IPS-11a (cell line): Measurements from ENCODE around the gene EVX2.

Experiments
- H3K4me3 ChIP-seq: one replicate; pipeline ENCODE4 v1.5.1; 2013; ENCODE audit warnings: low read depth, low read length, control low read depth

Gene EVX2

GRCh38 chr2:176083796-176084261 is at the start of gene EVX2:
Gene EVX2, minus strand, starts transcription at chr2:176083962. Its CDS starts 186 bp downstream, at chr2:176083776.
- no peak within 1 kb of the TSS for H3K4me3 ChIP-seq

- H3K4me3 ChIP-seq, result no peak overlapping the region
Measured at GRCh38 chr2:176133389-176133788, 49.6 kb upstream of the EVX2 start.

GRCh38 chr2:176132205-176133171 is 48.7 kb upstream of the EVX2 start:
- no peak overlapping the region for H3K4me3 ChIP-seq

GRCh38 chr2:176131848-176132158 is 48.0 kb upstream of the EVX2 start:
- no peak overlapping the region for H3K4me3 ChIP-seq

GRCh38 chr2:176130957-176131847 is 47.4 kb upstream of the EVX2 start:
- H3K4me3 ChIP-seq, result no peak overlapping the region

GRCh38 chr2:176130147-176130956 is 46.6 kb upstream of the EVX2 start:
- H3K4me3 ChIP-seq, result no peak overlapping the region

GRCh38 chr2:176129813-176130146 is 46.0 kb upstream of the EVX2 start:
- H3K4me3 ChIP-seq, result no peak overlapping the region

- H3K4me3 ChIP-seq, result no peak within 1 kb of the TSS
Measured at GRCh38 chr2:176128982-176129796, 45.4 kb upstream of the EVX2 start, which contains the start of gene HOXD8. Gene HOXD8, plus strand, starts transcription at chr2:176129705. Its CDS starts 662 bp downstream, at chr2:176130367.

- no peak overlapping the region for H3K4me3 ChIP-seq
Measured at GRCh38 chr2:176128172-176128981, 44.6 kb upstream of the EVX2 start.

GRCh38 chr2:176127774-176128072 is 44.0 kb upstream of the EVX2 start:
- no peak overlapping the region for H3K4me3 ChIP-seq

- no peak overlapping the region for H3K4me3 ChIP-seq
Measured at GRCh38 chr2:176126929-176127773, 43.4 kb upstream of the EVX2 start.

GRCh38 chr2:176125772-176126054 is 42.0 kb upstream of the EVX2 start:
- H3K4me3 ChIP-seq, result no peak overlapping the region

GRCh38 chr2:176124947-176125771 is 41.4 kb upstream of the EVX2 start:
- no peak overlapping the region for H3K4me3 ChIP-seq

GRCh38 chr2:176124110-176124946 is 40.6 kb upstream of the EVX2 start:
- no peak overlapping the region for H3K4me3 ChIP-seq

- H3K4me3 ChIP-seq, result no peak overlapping the region
Measured at GRCh38 chr2:176123411-176124109, 39.8 kb upstream of the EVX2 start.

GRCh38 chr2:176122683-176123410 is 39.1 kb upstream of the EVX2 start, which contains the start of gene HOXD9:
Gene HOXD9, plus strand, starts transcription at chr2:176122719. Its CDS starts 50 bp downstream, at chr2:176122769.
- H3K4me3 ChIP-seq, result no peak within 1 kb of the TSS
